IPS-NIHi7 (cell line): ENCODE data around the gene POU3F3.

ENCODE experiments used
- DNase-seq: peaks from one replicate; pipeline ENCODE4 v3.0.0; 2012; ENCODE audit warnings: mixed read lengths; ENCODE audit errors: extremely low spot score

POU3F3 gene

DNA sequence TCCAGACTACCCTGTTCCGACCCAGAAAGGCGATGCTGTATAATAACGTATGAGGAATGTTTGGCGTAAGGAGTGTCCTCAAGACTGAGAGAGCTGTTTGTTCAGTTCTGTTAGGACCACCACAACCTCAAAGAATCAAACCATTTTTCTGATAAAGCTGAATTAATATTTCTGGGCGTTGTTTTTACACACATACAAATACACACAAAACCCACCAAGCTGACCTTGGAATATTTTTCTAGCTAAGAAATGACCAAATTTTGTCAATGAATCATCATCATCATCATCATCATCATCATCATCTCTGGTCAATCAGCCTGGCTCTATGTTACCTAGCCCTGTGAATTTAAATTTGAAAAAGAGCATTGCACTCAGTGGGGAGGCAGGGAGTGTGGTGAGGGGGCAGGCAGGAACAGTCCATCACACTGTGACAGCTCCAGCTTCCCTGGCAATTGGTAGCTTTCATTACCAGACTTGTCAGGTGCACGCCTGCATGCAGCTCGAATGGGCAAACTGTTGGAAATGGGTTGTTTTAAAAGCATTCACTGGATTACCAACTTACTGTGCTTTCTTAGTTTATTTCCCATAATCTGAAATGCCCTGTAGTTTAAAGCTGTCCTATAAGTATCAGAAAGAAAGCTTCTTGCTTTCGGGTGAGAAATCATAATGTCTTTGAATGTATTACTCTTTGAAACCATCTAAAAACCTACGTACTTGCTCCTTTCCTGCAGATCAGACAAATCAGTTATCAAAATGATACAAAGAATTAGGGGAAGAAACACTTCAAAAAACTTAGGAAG is 6.9 kb upstream of the POU3F3 start:
- DNase-seq = no peak

DNA sequence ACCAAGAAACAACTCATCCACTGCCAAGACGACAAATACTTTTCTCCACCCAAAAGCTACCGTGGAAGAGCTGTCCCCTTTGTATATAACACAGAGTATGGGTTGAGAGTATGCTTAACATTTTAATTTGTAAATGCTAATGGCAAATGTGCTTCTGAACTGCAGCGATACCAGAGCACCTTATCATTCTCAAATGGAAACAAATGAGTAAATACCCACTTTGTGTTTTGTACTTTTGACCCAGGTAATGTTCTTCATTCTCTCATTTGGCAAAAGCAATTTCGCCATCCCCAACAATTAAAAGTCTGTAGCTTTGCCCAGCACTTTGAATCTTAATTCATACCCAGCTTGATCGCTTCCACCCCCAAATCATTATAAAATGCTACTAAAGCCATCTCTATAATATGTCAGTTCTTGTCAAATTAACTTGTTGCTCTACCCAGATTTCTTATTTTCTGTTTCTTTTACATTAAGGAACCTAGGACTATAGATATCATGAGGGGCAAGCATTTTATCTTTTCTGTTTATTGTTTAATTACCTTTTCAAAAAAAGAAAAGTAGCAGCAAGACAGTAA is 6.2 kb upstream of the POU3F3 start:
- no peak for DNase-seq

DNA sequence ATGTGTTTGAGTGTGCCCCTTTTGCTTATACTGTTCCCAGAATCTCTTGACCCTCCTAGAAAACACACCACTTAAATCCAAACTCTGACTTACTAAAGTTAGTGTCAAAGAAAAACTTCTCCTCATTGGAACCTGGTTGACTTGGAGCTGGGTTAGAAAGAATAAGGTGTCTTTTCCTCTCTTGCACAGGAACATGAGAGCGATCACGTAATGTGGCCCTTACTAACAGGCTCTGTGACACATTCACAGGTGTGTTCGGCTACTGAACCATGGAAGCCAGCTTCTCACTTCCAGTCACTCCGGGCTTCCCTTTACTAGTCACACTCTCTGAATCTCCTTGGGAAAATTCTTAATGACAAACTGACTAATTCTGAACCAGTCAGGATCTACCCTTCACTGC is 5.4 kb upstream of the POU3F3 start:
- no peak for DNase-seq

DNA sequence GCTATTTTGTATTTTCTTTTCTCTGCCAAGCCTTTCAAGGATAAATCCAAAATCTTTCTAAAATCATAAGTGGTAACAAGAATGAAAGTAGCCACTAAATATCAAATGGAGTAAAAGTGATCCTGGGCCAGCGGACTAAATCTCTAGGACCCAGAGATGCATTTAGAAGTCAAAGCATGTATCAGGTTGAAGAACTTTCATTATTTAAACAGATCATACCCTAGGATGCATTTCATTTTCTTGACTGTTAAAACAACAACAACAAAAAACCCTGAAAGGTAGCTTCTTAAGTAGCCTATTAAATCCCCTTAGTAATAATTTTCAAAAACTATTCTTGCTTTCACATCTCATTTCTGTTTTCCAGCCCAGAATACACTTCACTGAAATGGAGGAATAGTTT is 4.8 kb upstream of the POU3F3 start:
- no peak for DNase-seq

DNA sequence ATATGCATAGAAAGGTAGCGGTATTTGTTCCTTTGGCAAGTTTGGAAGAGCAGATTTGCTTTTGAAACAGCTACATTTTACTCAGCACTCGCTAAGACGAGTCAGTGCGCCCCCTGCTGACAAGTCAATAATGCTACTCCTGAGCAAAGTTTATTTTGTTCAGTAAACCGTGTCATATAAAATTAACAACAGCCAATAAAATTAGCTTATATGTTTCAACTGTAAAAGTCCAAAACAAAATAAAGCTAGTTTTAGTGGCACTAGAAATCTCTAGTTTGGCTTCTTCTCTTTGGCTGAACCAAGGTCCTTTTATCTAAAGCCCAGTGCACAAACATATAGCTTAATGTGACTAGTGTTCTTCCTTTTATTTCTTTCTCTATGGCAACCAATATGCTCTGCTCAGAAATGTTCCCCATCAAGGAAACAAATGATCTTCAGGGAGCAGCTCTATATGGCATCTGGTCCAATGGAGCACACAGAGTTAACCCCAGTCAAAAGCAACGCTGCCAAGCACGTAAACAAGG is 4.2 kb upstream of the POU3F3 start:
- no peak for DNase-seq

DNA sequence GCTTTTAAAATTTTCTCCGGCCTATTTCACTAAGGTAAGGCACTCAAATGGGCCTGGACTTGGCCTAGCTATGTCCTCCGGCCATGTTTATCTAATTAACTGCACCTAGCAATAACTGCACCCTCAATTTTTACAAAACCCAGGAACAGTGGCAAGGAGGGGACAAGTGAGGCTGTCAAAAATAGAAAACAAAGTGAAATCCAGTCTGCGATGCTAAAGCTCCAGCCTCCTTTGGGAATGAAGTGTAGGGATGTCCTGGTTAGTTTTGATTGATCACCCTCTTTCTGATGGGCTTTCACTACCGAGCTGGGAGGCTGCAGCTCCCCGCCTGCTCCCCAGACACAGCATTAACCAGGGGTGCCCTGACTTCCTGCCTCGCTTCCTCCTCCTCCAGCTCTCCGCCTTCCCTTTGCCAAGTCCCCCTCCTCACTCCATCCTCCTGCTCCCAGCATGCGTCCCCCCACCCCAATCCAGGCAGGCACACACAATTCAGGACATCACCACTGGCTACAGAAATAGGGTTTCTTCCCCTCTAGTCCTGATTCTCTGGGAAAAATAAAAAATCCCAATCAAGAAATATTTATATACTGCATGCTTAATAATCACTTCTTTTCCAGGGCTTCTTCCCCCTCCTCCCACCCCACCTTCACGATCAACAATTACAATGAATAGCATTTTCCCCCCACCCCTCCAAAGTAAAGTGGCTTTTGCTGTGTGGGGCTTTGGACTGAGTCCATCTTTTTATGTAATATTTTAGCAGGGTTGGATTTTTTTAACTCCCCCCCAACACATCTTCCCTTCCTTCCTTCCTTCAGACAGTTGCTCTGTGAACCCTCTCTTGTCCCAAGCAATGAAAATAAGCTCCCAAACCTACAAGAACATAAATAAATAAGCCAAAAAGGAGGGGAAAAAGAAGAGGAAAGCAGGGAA is 3.3 kb upstream of the POU3F3 start:
- no peak for DNase-seq

DNA sequence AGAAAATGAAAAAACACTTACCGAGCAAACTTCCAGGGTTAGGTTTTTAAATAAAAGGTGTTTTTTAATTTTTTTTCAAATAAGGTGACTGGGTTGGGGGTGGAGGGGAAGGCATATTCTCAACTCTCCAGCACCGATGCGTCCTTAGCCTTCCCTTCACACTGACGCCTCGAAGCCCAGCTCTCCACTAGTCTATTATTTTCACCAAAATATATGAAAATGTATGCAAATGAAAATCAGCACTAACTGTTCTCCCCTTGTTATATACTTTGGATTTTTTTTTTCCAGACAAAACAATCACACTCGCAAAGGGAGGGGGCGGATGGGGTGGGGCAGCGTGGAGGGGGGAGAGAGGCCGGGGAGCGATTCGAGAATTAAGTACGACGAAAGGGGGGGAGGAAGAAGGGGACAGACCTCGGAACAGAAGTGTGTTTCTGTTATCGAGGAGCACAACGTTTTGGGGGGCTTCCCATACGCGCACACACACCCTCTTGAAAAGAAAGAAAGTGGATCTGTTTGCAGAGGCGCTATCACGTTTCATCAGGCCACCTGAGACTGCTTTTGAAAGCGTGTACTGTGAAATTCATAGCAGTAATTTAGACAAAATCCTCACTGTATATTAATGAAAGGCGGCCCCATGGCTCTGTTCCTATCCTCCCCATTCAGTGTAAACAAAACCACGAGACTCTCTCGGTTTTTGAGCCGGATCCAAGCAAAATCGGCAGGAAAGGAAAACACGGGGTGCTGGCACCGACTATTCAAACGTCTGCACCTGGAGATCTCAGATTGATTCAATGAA is 2.4 kb upstream of the POU3F3 start:
- DNase-seq = no peak

DNA sequence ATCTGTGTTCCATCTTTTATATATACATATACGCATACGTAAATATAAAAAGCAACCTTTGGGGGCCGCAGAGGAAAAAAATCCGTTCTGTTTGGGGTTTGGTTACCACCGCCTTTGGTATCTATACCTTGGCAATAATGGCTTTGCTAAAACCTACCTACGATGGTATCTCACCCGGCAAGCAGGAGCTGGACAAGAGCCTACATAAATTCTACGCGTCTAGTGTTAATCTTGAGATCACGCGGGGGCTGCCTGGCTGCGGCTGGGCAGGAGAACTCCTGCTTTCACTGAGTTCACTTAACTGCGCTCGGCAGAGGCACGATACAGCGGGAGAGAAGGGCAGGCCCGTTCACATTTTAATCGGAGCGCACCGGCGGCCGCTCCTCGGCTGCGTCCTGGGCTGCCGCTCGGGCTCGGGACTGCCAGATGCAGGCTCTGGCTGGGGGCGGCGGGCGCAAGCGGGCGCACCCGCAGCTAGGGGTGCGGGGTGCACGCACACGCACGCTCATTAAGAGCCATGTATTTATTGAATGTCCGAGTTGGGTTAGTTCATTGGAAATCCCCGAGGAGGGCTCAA is 1.7 kb upstream of the POU3F3 start:
- no peak for DNase-seq

DNA sequence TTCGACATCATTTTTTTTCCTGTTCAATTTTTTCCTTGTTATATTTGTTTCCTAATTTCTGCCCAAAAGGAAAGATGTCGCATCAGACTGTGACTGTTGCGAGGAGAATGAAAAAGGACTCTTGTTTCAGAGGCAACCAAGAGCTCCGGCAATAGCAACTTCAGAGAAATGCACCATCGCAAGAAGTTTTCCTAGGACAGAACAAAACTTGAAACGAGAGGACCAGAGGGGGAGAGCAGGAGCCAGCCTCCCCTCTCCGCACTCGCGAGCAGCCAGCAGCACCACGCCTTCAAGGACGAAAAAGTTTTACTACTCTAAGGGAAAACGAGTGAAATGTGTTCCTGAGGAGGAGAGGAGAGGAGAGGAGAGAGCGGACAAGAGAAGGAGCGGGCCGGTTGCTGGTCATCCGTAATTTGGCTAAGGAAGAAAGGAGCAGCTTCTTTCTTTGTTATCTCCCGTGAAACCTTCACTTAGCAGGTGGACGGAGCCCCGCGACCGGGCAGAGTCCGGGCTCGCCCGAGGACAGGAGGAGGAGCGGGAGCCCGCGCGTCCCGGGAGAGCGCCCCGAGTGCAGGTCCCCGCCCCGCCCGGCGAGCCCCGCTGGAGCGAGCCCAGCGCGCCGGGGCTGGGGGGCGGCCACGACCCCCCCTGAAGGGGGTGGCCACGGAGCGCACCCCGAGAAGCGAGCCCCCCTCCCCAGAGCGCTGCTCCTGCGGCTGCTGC is 744 bp downstream of the POU3F3 start:
- no peak for DNase-seq

DNA sequence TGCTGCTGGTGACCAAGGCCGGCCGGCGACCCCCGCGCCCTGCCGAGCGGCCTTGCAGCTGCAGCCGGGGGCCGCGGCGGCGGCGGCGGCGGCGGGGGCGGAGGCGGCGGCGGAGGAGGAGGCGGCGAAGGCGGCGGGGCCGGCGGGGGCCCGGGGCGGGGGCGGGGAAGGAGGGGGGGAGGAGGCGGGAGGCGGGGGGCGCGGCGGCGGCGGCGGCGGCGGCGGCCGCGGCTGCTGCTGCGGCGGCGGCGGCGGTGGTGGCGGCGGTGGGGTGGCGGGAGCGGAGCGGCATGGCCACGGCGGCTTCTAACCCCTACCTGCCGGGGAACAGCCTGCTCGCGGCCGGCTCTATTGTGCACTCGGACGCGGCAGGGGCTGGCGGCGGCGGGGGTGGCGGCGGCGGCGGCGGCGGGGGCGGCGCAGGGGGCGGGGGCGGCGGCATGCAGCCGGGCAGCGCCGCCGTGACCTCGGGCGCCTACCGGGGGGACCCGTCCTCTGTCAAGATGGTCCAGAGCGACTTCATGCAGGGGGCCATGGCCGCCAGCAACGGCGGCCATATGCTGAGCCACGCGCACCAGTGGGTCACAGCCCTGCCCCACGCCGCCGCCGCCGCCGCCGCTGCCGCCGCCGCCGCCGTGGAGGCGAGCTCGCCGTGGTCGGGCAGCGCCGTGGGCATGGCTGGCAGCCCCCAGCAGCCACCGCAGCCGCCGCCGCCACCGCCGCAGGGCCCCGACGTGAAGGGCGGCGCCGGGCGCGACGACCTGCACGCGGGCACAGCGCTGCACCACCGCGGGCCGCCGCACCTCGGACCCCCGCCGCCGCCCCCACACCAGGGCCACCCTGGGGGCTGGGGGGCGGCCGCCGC is 1.5 kb downstream of the POU3F3 start:
- DNase-seq = no peak

DNA sequence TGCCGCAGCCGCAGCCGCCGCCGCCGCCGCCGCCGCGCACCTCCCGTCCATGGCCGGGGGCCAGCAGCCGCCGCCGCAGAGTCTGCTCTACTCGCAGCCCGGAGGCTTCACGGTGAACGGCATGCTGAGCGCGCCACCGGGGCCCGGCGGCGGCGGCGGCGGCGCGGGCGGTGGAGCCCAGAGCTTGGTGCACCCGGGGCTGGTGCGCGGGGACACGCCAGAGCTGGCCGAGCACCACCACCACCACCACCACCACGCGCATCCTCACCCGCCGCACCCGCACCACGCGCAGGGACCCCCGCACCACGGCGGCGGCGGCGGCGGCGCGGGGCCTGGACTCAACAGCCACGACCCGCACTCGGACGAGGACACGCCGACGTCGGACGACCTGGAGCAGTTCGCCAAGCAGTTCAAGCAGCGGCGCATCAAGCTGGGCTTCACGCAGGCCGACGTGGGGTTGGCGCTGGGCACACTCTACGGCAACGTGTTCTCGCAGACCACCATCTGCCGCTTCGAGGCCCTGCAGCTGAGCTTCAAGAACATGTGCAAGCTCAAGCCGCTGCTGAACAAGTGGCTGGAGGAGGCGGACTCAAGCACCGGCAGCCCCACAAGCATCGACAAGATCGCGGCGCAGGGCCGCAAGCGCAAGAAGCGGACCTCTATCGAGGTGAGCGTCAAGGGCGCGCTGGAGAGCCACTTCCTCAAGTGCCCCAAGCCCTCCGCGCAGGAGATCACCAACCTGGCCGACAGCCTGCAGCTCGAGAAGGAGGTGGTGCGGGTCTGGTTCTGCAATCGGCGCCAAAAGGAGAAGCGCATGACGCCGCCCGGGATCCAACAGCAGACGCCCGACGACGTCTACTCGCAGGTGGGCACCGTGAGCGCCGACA is 2.4 kb downstream of the POU3F3 start:
- no peak for DNase-seq

DNA sequence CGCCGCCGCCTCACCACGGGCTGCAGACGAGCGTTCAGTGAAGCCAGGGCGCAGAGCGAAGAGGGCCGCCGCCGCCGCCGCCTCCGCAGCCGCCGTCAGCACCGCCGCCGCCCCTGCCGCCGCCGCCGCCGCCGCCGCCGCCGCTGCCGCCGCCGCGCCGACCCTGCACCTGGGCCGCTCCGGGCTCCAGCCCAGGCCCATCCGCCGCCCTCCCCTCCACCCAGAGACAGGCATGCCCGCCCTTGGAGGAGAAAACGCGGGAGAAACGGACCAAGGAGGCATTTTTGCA is 3.0 kb downstream of the POU3F3 start:
- no peak for DNase-seq

DNA sequence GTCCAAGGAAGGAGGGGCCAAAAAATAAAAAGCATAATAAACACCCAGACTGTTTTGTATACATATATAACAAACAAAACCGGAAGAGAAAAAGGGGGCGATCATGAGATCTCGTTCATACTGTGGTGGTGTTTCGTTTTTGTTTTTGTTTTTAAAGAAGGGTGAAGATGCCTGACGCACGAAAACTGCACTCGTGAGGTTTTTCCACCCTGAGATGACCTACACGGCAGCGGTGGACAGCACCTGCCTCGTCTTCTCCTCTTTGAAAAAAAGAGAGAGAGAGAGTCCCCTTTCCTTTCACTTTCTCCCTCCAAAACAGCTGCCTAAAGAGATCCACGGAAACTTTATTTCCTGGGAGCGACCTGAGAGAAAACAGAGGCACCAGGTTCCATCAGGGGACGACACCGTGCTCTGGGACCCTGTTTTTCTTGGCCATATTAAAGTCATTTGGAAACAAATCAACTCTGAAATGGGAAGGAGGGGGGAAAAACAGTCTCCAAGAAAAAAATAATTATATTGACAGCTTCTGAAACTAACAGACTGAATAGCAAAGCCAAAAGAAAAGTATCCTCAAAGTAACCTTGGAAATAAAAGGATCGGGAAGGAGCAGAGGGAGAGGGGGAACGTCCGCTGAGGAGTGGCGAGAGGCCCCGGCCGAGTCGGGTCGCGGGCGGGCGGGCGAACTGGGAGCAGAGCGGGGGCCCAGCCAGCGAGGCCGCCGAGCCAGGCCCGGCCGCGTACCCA is 3.5 kb downstream of the POU3F3 start:
- DNase-seq = no peak

DNA sequence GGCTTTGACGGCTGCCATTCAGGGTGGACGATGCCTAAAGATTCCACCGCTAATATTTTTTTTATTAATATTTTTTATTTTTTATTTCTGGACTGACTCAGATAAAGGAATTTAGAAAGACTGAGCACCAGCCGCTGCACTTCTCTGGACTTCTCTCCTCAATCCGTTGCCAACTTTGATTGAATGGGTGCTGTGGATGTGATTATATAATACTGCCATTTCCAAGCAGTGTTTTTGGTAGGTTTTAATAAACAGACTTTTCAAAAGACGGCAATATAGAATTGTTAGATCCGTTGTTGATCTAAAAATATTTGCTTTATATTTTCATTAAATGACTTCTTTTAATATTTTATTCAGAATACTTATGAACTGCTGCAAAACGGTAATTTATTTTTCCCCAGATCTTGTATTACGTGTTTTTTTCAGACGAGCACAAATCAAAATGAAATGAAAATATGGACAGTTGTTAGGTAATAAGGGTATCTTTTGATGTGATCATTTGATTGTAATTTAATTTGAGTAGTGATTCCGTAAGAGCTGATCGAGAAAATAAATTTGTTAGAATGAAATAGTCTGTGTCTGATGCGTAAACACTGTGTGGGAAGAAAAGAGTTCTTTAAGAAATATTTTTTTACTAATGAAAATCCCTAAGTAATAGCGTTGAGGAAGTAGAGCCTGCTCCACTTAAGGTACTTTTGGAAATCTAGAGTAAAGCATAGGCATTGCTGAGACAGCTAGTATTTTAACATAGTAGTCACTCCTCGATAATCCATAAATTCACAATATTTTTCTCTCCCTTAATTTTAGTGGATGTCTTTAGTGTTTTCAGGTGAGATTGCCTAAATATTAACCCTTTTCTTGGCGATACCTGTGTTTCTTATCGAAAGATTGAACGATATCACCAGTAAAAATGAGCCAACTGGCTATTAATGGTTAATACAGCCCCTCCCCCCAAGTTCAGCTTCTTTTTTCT is 4.4 kb downstream of the POU3F3 start:
- DNase-seq = no peak

DNA sequence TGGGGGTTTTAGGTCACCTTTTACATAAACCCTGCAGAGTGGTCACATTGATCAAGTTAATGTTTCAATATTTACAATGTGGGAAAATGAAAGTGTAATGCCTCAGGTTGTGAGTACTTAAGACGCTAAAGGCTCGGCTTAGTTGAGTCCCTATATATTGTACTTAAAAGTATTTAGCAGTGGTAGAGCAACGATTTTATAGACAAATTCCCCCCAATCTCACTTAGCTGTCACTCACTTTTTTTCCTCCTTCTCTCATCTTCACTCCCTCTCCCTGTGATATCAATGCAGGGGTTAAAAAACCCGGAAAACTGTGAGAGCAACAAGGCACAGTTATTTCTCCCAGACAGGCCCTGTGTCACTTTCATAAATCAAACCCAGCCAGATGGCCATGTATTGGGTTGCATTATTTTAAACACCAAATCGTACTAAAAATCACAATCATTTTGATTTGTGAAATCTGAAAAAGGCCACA is 5.4 kb downstream of the POU3F3 start:
- DNase-seq = no peak

DNA sequence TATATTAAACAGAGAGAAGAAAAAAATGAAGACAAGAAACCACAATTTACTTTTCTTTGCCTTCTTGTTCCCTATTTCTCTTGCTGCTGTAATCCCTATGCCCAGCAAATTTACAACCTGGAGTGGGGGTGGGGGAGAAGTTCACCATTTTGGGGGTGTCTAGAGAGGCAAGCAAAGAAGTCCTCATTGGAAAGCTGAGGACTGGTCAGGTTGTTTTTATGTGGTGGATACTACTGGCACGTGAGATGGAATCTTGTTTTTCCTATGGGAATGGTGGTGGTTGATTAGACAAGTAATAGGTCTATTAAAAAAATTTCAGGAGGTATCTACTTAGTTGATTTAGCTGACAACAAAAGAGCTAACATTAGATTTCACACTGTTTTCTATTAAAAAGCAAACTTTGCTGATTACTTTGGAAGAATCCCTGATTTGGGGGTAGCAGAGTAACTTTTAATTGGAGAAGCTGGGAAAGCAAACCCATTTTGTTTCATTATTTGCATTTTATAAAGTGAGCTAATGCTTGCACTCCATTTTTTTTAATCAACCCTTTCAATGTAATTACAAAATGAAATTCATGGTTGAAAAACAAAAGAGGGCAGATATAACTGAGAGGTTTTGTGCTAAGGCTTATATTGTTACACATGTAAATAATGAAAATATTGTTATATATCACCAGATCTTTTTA is 6.0 kb downstream of the POU3F3 start:
- DNase-seq = no peak
